K562 (cell line): ENCODE data around the gene AKAP3. TPM values are rescaled to one million over a fixed set of nuclear protein-coding genes. Genes with fewer than 3 reads are reported as not detected.

Experiments
- ATAC-seq: fragments of 200-7000 bp; cut with Tn5 transposase; 3 replicates; pipeline ENCODE4 v1.9.1; 2020; ENCODE audit warnings: moderate library complexity
- BruUV-seq: library from RNA; stranded (reverse); fragments of 400-500 nt; replicated peaks from 2 replicates; lab custom pipeline; 2021; lab: Mats Ljungman, UMichigan
- CTCF ChIA-PET: fragments of 300-600 bp; formaldehyde crosslinking; extraction: SDS; loops from one replicate; lab custom pipeline; 2021; ENCODE audit warnings: low intra/inter-chr PET ratio; lab: Yijun Ruan, JAX
- POLR2A ChIA-PET: fragments of 300-600, 350-650 bp; sonication (Branson Sonifier 250); formaldehyde crosslinking; extraction: SDS; loops from one replicate; lab custom pipeline; 2021; ENCODE audit warnings: antibody characterized with exemption, inconsistent platforms; lab: Yijun Ruan, JAX
- DNase-seq, 4 experiments: peaks; one replicate each; pipeline versions ENCODE4 v3.0.0 to v3.0.0-alpha.2; 2011 to 2018; ENCODE audit warnings: low spot score in 3 of 4, mixed read lengths in 3 of 4; ENCODE audit errors: extremely low read depth in 1 of 4
- FAIRE-seq: peaks from 2 replicates; lab custom pipeline; 2011; peaks lifted over from hg19 to GRCh38; lab: Jason Lieb, UNC
- H2AFZ ChIP-seq: 2 replicates; pipeline ENCODE4 v1.6.0; 2011; ENCODE audit warnings: low read depth, low read length, control low read depth, inconsistent platforms
- H3K27ac ChIP-seq: fragments of 200-600 bp; 3 replicates; pipeline ENCODE4 v1.8.0; 2011; ENCODE audit warnings: low read depth, mild to moderate bottlenecking, control low read depth, inconsistent platforms, low read length, moderate library complexity, mixed read lengths; ENCODE audit errors: extremely low read depth
- H3K27me3 ChIP-seq, 2 experiments: fragments of 300-600 bp in 1 of 2; 2 replicates in 1 of 2; 3 replicates in 1 of 2; pipeline versions ENCODE4 v1.6.0 to v1.8.0; 2011; ENCODE audit warnings: inconsistent platforms in 2 of 2, low read length in 2 of 2, mild to moderate bottlenecking in 1 of 2, mixed read lengths in 1 of 2, moderate library complexity in 1 of 2; ENCODE audit not compliant: control insufficient read depth in 2 of 2, insufficient read depth in 2 of 2
- H3K36me3 ChIP-seq: fragments of 300-600 bp; 3 replicates; pipeline ENCODE4 v1.8.0; 2011; ENCODE audit warnings: mild to moderate bottlenecking, low read length, inconsistent platforms; ENCODE audit not compliant: control insufficient read depth, insufficient read depth
- H3K4me1 ChIP-seq, 2 experiments: fragments of 200-600 bp in 1 of 2; replicated peaks in 1 of 2; 2 replicates in 1 of 2; 3 replicates in 1 of 2; pipeline versions ENCODE4 v1.5.1 to v1.8.0; 2011; ENCODE audit warnings: inconsistent platforms in 2 of 2, low read length in 2 of 2, mild to moderate bottlenecking in 1 of 2, mixed read lengths in 1 of 2, moderate library complexity in 1 of 2; ENCODE audit not compliant: control insufficient read depth in 2 of 2, insufficient read depth in 2 of 2
- H3K4me2 ChIP-seq: 2 replicates; pipeline ENCODE4 v1.6.1; 2011; ENCODE audit warnings: low read length, control low read depth, inconsistent platforms, mixed read lengths; ENCODE audit not compliant: insufficient read depth
- H3K4me3 ChIP-seq: fragments of 200-600 bp; sonication (generic), shearing (Covaris generic); 2 replicates; pipeline ENCODE4 v1.5.1; 2016; ENCODE audit warnings: control low read depth, inconsistent platforms
- H3K79me2 ChIP-seq: fragments of 200-600 bp; 3 replicates; pipeline ENCODE4 v1.8.0; 2011; ENCODE audit warnings: low read length, inconsistent platforms; ENCODE audit not compliant: control insufficient read depth, insufficient read depth
- H3K9ac ChIP-seq, 2 experiments: 2 replicates each; pipeline versions ENCODE4 v1.6.0 to v1.6.1; 2011; ENCODE audit warnings: low read depth in 2 of 2, low read length in 2 of 2, control low read depth in 1 of 2, inconsistent platforms in 1 of 2, mild to moderate bottlenecking in 1 of 2, mixed read lengths in 1 of 2; ENCODE audit not compliant: insufficient read depth in 1 of 2
- H3K9me1 ChIP-seq: one replicate; pipeline ENCODE4 v1.6.0; 2011; ENCODE audit warnings: inconsistent platforms, mild to moderate bottlenecking, low read length, moderate library complexity; ENCODE audit not compliant: control insufficient read depth, insufficient read depth
- H3K9me3 ChIP-seq: replicated peaks from 2 replicates; pipeline ENCODE4 v1.5.1; 2011; ENCODE audit warnings: low read depth, low read length, inconsistent platforms; ENCODE audit not compliant: control insufficient read depth, insufficient read depth
- H4K20me1 ChIP-seq: replicated peaks from 2 replicates; pipeline ENCODE4 v1.6.1; 2011; ENCODE audit warnings: low read length, inconsistent platforms, mixed read lengths; ENCODE audit not compliant: control insufficient read depth, insufficient read depth
- C11orf30 ChIP-seq: fragments of 450-650 bp; IDR thresholded peaks from 2 replicates; pipeline ENCODE4 v1.6.1; 2016; ENCODE audit warnings: low read depth, mild to moderate bottlenecking
- FOXM1 ChIP-seq, 2 experiments: fragments of 450-650 bp in 1 of 2; sonication (generic) in 1 of 2; formaldehyde crosslinking in 1 of 2; IDR thresholded peaks; 2 replicates each; pipeline versions ENCODE4 v1.6.1 to v1.9.0; 2017 to 2022; ENCODE audit warnings: low read depth in 2 of 2, mild to moderate bottlenecking in 2 of 2, missing genetic modification reagents in 1 of 2, moderate library complexity in 1 of 2
- HOXB6 ChIP-seq: fragments of 250-450 bp; sonication (Bioruptor Pico); IDR thresholded peaks from 2 replicates; pipeline ENCODE4 v1.5.1; 2022; ENCODE audit warnings: mild to moderate bottlenecking, borderline replicate concordance
- STAG1 ChIP-seq: sonication (generic); formaldehyde crosslinking; IDR thresholded peaks from 2 replicates; pipeline ENCODE4 v1.5.0; 2020; ENCODE audit warnings: missing genetic modification reagents, borderline replicate concordance
- ZNF165 ChIP-seq: fragments of 250-450 bp; sonication (Bioruptor Pico); IDR thresholded peaks from 2 replicates; pipeline ENCODE4 v1.4.0; 2020; ENCODE audit warnings: borderline replicate concordance
- ZNF217 ChIP-seq: sonication (generic); formaldehyde crosslinking; IDR thresholded peaks from 2 replicates; pipeline ENCODE4 v1.8.0; 2022; ENCODE audit warnings: mild to moderate bottlenecking, missing genetic modification reagents
- ZNF311 ChIP-seq: fragments of 250-450 bp; sonication (Bioruptor Pico); IDR thresholded peaks from 2 replicates; pipeline ENCODE4 v1.4.0; 2020; ENCODE audit warnings: mild to moderate bottlenecking, moderate library complexity
- WGBS: fragments of 100-300 bp; shearing (Covaris generic); methylation state at CpG from one replicate; pipeline ENCODE4 v1.1.6; 2016; ENCODE audit warnings: low coverage, mixed read lengths; ENCODE audit not compliant: insufficient coverage; ENCODE audit errors: missing lambda C conversion rate; 5-methylcytosine and 5-hydroxymethylcytosine counted together
- in situ Hi-C: fragments of 300-500 bp; cut with MboI; formaldehyde crosslinking; loops from 4 replicates; pipeline ENCODE4 v1.15.0; 2018; ENCODE audit warnings: inconsistent platforms, mixed read lengths
- intact Hi-C: fragments of 100-400 bp; cut with micrococcal nuclease; formaldehyde crosslinking; loops from 2 replicates; pipeline ENCODE4 v1.14.2; 2022
- polyA plus RNA-seq, 8 experiments: library from polyadenylated mRNA; depleted of rRNA in 4 of 8; stranded (reverse) in 5 of 8; unstranded in 3 of 8; fragments of >200 nt; fragmentation: Nextera tagmentation in 2 of 8; fragmentation: Illumina TruSeq in 1 of 8; extraction: Ambion mirVana in 2 of 8; extraction: Trizol in 1 of 8; gene quantifications; 2 replicates each; pipeline versions ENCODE4 v1.2.1 to v1.2.3, GENCODE V29; 2011 to 2014; ENCODE audit warnings: inconsistent platforms in 1 of 8, missing spikeins in 1 of 8
- total RNA-seq, 7 experiments: library from RNA; depleted of rRNA in 6 of 7; stranded (reverse); fragments of >200 nt in 6 of 7; fragmentation: Illumina TruSeq in 2 of 7; extraction: Trizol in 2 of 7; gene quantifications; 2 replicates each; pipeline versions ENCODE4 v1.2.1 to v1.2.3, GENCODE V29; 2011 to 2021; ENCODE audit warnings: low replicate concordance in 1 of 7
- TF ChIP-seq, protein P1 (sequence below): fragments of 250-450 bp; sonication (Bioruptor Pico); IDR thresholded peaks from 2 replicates; pipeline ENCODE4 v1.5.0; 2021; ENCODE audit warnings: mild to moderate bottlenecking, borderline replicate concordance
- TF ChIP-seq, protein P2 (sequence below): fragments of 450-650 bp; IDR thresholded peaks from 2 replicates; pipeline ENCODE4 v1.6.1; 2016; ENCODE audit warnings: mild to moderate bottlenecking

AKAP3 gene
- total and polyA plus RNA-seq, 9 of the 15 experiments (the other 6 are each of a cell fraction or from before 2014, with no cell fraction given), result 0.17 to 2.8 (median 0.43) TPM

DNA sequence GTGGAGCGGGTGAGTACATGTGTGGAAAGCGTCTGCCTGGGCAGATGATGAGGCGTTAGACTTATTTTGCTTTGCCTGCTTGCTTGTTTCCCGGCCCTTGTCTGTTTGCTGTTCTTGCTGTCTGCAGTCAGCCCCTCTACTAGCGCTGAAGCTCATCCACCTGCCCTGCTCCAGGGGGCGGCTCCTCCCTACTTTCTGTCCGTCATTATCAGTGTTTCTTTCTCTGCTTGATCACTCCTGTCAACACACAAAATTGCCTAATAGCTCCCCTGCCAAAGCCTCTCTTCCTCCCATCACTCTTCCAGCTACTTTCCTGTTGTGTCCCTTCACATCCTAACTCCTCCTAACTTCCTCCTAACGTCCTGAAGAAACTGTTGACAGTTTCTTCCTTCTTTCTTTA, 36.5 kb upstream of the AKAP3 start (continued):
- TF ChIP-seq, protein P1, sequence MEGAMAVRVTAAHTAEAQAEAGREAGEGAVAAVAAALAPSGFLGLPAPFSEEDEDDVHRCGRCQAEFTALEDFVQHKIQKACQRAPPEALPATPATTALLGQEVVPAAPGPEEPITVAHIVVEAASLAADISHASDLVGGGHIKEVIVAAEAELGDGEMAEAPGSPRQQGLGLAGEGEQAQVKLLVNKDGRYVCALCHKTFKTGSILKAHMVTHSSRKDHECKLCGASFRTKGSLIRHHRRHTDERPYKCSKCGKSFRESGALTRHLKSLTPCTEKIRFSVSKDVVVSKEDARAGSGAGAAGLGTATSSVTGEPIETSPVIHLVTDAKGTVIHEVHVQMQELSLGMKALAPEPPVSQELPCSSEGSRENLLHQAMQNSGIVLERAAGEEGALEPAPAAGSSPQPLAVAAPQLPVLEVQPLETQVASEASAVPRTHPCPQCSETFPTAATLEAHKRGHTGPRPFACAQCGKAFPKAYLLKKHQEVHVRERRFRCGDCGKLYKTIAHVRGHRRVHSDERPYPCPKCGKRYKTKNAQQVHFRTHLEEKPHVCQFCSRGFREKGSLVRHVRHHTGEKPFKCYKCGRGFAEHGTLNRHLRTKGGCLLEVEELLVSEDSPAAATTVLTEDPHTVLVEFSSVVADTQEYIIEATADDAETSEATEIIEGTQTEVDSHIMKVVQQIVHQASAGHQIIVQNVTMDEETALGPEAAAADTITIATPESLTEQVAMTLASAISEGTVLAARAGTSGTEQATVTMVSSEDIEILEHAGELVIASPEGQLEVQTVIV (CRISPR knock-in tag), result no peak
- no peak for TF ChIP-seq HOXB6 (CRISPR knock-in tag)

DNA sequence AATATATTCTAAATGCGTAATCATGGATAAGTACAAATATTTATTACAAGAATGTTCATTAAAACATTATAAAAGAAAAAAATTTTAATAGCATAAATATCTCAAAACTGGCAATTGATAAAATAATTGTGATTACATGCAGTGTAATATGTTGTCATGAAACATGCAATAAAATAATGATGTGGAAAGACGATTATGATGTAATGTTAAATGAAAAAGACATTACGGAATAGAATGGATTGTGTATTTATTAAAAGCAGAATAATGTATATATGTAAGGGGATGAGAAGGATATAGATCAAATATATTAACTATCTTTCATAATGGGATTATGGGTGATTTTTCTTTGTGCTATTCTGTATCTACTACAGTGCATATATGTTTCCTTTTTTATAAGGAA, 32.9 kb upstream of the AKAP3 start:
- in situ Hi-C loops, result no loop called here
- WGBS, result 64% methylated on average over 3 of the region's 3 CpGs
- no peak for FAIRE-seq
- TF ChIP-seq, protein P2, sequence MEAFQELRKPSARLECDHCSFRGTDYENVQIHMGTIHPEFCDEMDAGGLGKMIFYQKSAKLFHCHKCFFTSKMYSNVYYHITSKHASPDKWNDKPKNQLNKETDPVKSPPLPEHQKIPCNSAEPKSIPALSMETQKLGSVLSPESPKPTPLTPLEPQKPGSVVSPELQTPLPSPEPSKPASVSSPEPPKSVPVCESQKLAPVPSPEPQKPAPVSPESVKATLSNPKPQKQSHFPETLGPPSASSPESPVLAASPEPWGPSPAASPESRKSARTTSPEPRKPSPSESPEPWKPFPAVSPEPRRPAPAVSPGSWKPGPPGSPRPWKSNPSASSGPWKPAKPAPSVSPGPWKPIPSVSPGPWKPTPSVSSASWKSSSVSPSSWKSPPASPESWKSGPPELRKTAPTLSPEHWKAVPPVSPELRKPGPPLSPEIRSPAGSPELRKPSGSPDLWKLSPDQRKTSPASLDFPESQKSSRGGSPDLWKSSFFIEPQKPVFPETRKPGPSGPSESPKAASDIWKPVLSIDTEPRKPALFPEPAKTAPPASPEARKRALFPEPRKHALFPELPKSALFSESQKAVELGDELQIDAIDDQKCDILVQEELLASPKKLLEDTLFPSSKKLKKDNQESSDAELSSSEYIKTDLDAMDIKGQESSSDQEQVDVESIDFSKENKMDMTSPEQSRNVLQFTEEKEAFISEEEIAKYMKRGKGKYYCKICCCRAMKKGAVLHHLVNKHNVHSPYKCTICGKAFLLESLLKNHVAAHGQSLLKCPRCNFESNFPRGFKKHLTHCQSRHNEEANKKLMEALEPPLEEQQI, result no peak
- TF ChIP-seq STAG1 (CRISPR knock-in tag) (no peak), ZNF217 (CRISPR knock-in tag) (no peak), FOXM1 (IDR thresholded peaks at IDR 0.05; ENCODE audit: low read depth) (no peak), FOXM1 (CRISPR knock-in tag; IDR thresholded peaks at IDR 0.05; ENCODE audit: low read depth) (no peak), ZNF165 (CRISPR knock-in tag) (no peak), C11orf30 (no peak), ZNF311 (CRISPR knock-in tag) (no peak)
- no peak overlapping the region for H3K4me2 ChIP-seq
- ATAC-seq, result no peak
- no peak overlapping the region for H2AFZ ChIP-seq
- H3K36me3 ChIP-seq, result peaks cover 44% of the 10 kb centered on the region; the same call in 2 of the 3 replicates
- H3K79me2 ChIP-seq, result no peaks in the 10 kb centered on the region
- no TSS peak for BruUV-seq
- no peaks in the 10 kb centered on the region for H3K27me3 ChIP-seq
- H3K9me1 ChIP-seq, result no peaks in the 10 kb centered on the region
- no peak overlapping the region for H3K27ac ChIP-seq
- ChIA-PET CTCF (no interaction called here), POLR2A (no interaction called here)
- no peak overlapping the region for H3K4me3 ChIP-seq
- no peak for DNase-seq
- intact Hi-C loops, result no loop called here
- H3K4me1 ChIP-seq, result no peaks in the 10 kb centered on the region
- no peaks in the 10 kb centered on the region for H4K20me1 ChIP-seq
- no peaks in the 10 kb centered on the region for H3K9me3 ChIP-seq
- no peak overlapping the region for H3K9ac ChIP-seq
